Osteoblast (primary cell): ENCODE data around the gene CCDC92. TPM values are rescaled to one million over a fixed set of nuclear protein-coding genes. Genes with fewer than 3 reads are reported as not detected.

Source experiments
- DNase-seq: peaks from one replicate; pipeline ENCODE4 v3.0.0; 2011; ENCODE audit warnings: low spot score, mixed read lengths; ENCODE audit not compliant: insufficient read length; ENCODE audit errors: missing footprints
- H2AFZ ChIP-seq: 2 replicates; pipeline ENCODE4 v1.6.0; 2011; ENCODE audit warnings: mild to moderate bottlenecking, low read length
- H3K27ac ChIP-seq: 2 replicates; pipeline ENCODE4 v1.5.1; 2011; ENCODE audit warnings: mild to moderate bottlenecking, low read depth, low read length, moderate library complexity
- H3K27me3 ChIP-seq: 2 replicates; pipeline ENCODE4 v1.6.0; 2012; ENCODE audit warnings: mild to moderate bottlenecking, control low read depth, inconsistent platforms, low read length, moderate library complexity; ENCODE audit not compliant: insufficient read depth
- H3K36me3 ChIP-seq: 2 replicates; pipeline ENCODE4 v1.5.1; 2011; ENCODE audit warnings: mild to moderate bottlenecking, low read length, control low read depth, moderate library complexity; ENCODE audit not compliant: insufficient read depth
- H3K4me1 ChIP-seq: 2 replicates; pipeline ENCODE4 v1.5.1; 2011; ENCODE audit warnings: mild to moderate bottlenecking, low read length, control low read depth, moderate library complexity; ENCODE audit not compliant: insufficient read depth
- H3K4me2 ChIP-seq: 2 replicates; pipeline ENCODE4 v1.6.0; 2011; ENCODE audit warnings: mild to moderate bottlenecking, low read length; ENCODE audit not compliant: insufficient read depth
- H3K4me3 ChIP-seq: fragments of 200-600 bp; sonication (generic); 3 replicates; pipeline ENCODE4 v1.5.1; 2012; ENCODE audit warnings: mild to moderate bottlenecking, low read length, inconsistent platforms; ENCODE audit not compliant: insufficient read depth
- H3K79me2 ChIP-seq: 2 replicates; pipeline ENCODE4 v1.6.0; 2012; ENCODE audit warnings: mild to moderate bottlenecking, low read length, control low read depth, inconsistent platforms; ENCODE audit not compliant: insufficient read depth
- H3K9me3 ChIP-seq: 2 replicates; pipeline ENCODE4 v1.5.1; 2011; ENCODE audit warnings: low read depth, low read length, control low read depth
- H4K20me1 ChIP-seq: 2 replicates; pipeline ENCODE4 v1.6.0; 2012; ENCODE audit warnings: mild to moderate bottlenecking, low read length, control low read depth; ENCODE audit not compliant: insufficient read depth
- CTCF ChIP-seq: IDR thresholded peaks from 2 replicates; pipeline ENCODE4 v1.5.1; 2011; ENCODE audit warnings: mild to moderate bottlenecking, low read depth, low read length, moderate library complexity; ENCODE audit errors: extremely low read depth
- total RNA-seq: library from RNA; depleted of rRNA; stranded (reverse); fragments of >200 nt; gene quantifications from 2 replicates; pipeline ENCODE4 v1.2.3, GENCODE V29; 2012

CCDC92 gene
- total RNA-seq, 1 donor, result 25.7 TPM

- no peak for DNase-seq
- no peak overlapping the region for H3K27ac ChIP-seq
- no peaks in the 10 kb centered on the region for H3K27me3 ChIP-seq
- no peak overlapping the region for H3K4me3 ChIP-seq
- H4K20me1 ChIP-seq, result no peaks in the 10 kb centered on the region
- H3K4me1 ChIP-seq, result peaks cover 3% of the 10 kb centered on the region
- no peak overlapping the region for H3K4me2 ChIP-seq
- H3K36me3 ChIP-seq, result no peaks in the 10 kb centered on the region
- no peak for TF ChIP-seq CTCF
- H2AFZ ChIP-seq, result peak overlapping the region; percentile 79
- no peaks in the 10 kb centered on the region for H3K9me3 ChIP-seq
- H3K79me2 ChIP-seq, result no peaks in the 10 kb centered on the region
Measured at GRCh38 chr12:123907726-123908476, 64.7 kb downstream of the CCDC92 start.

GRCh38 chr12:123906711-123907420 is 65.8 kb downstream of the CCDC92 start:
- no peaks in the 10 kb centered on the region for H3K9me3 ChIP-seq
- H2AFZ ChIP-seq, result no peak overlapping the region
- no peak overlapping the region for H3K4me2 ChIP-seq
- no peak for DNase-seq
- H3K27ac ChIP-seq, result no peak overlapping the region
- H3K4me1 ChIP-seq, result peaks cover 3% of the 10 kb centered on the region
- H4K20me1 ChIP-seq, result no peaks in the 10 kb centered on the region
- no peak for TF ChIP-seq CTCF
- no peaks in the 10 kb centered on the region for H3K27me3 ChIP-seq
- H3K4me3 ChIP-seq, result no peak overlapping the region
- H3K36me3 ChIP-seq, result no peaks in the 10 kb centered on the region
- no peaks in the 10 kb centered on the region for H3K79me2 ChIP-seq

GRCh38 chr12:123905319-123905925 is 67.2 kb downstream of the CCDC92 start:
- H2AFZ ChIP-seq, result no peak overlapping the region
- no peaks in the 10 kb centered on the region for H3K9me3 ChIP-seq
- H4K20me1 ChIP-seq, result no peaks in the 10 kb centered on the region
- peak; percentile 88 for TF ChIP-seq CTCF
- H3K79me2 ChIP-seq, result no peaks in the 10 kb centered on the region
- DNase-seq, result peak; percentile 96
- H3K4me2 ChIP-seq, result peak overlapping the region; percentile 26
- no peaks in the 10 kb centered on the region for H3K27me3 ChIP-seq
- no peak overlapping the region for H3K27ac ChIP-seq
- no peaks in the 10 kb centered on the region for H3K36me3 ChIP-seq
- no peak overlapping the region for H3K4me3 ChIP-seq
- peaks cover 3% of the 10 kb centered on the region for H3K4me1 ChIP-seq
